Activated gamma-delta T cell treated with anti-CD3 and anti-CD28 coated beads, Interleukin-2, amount 50 U/mL, for 16 hours (primary cell): ENCODE data around the gene CFAP54.

Experiments used
- DNase-seq: peaks from one replicate; pipeline ENCODE4 v3.0.0-alpha.2; 2020; ENCODE audit warnings: low read depth

The CFAP54 gene

DNA sequence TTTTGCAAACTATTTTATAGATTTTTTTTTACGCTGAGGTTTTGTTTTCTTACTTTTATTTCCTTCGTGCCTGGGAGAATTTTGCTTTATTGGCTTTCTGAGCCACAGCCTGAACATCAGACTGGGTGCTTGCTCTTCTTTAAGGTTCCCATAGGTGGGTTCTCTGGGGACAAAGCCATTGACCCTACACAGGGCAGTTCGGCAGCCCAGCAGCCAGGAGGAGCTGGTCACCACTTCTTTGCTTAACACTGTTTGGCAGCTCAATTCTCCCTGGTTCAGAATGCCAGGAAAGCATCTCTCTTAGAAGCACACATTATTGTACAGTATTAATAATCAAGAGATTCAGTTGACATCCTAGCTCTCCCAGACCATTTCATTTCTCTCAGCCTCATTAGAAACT, 276.9 kb downstream of the CFAP54 start:
- DNase-seq = no peak

DNA sequence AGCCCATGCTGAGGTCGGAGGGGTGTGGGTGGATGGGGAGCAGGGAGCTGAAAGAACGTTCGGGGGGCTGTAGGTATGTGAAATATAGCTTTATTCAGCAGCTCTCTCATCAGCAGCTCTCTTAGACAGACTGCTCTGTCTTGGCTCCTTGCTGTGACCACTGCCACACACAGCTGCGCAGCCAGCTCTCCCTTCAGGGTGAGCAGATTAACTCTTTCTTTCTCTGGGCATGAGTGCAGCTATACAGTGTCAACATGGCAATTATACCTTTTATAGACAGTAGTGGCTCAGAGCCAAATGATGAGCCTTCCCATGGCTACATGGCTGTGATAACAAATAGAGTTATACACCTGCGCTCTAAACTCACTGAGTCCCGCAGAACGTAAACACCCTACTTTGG, 280.0 kb downstream of the CFAP54 start:
- no peak for DNase-seq

- DNase-seq = no peak
These were observed 281.1 kb downstream of the CFAP54 start for GRCh38 chr12:96770219-96771102.

DNA sequence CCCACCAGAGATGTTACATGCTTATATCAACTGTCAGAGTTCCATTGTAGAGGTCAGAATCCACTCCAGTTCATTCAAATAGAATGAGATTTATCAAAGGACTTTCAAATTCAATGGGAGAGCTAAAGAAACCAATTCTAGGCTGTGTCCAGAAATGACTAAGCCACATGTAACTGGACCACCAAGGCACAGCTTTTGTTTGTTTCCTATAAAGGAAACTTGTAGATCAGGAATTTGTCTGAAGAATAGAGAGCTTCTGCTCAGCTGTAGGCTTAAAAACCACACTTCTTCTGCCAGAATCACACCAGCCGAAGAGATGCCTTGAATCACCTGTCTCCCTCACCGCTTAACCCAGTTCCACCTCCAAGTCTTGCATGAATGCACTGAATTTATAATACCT, 283.7 kb downstream of the CFAP54 start:
- DNase-seq = no peak

- DNase-seq = no peak
These were observed 285.3 kb downstream of the CFAP54 start for GRCh38 chr12:96774496-96775256.

GRCh38 chr12:96776908-96777307, 287.5 kb downstream of the CFAP54 start:
- DNase-seq = no peak

- DNase-seq = no peak
These were observed 291.0 kb downstream of the CFAP54 start for GRCh38 chr12:96780330-96780729.

GRCh38 chr12:96786791-96787190, 297.4 kb downstream of the CFAP54 start:
- DNase-seq = no peak

DNA sequence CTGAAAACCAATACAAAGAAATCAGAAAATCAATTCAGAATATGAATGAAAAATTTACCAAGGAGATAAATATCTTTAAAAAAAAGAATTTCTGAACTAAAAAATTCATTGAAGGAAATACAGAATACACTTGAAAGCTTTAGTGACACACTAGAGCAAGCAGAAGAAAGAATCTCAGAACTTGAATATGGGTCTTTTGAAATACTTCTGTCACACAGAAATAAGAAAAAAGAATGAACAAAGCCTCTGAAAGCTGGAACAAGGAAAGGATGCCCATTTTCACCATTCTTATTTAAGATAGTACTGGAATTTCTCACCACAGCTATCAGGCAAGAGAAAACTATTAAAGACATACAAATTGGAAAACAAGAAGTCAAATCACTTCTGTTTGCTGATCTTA, 314.6 kb downstream of the CFAP54 start:
- no peak for DNase-seq

DNA sequence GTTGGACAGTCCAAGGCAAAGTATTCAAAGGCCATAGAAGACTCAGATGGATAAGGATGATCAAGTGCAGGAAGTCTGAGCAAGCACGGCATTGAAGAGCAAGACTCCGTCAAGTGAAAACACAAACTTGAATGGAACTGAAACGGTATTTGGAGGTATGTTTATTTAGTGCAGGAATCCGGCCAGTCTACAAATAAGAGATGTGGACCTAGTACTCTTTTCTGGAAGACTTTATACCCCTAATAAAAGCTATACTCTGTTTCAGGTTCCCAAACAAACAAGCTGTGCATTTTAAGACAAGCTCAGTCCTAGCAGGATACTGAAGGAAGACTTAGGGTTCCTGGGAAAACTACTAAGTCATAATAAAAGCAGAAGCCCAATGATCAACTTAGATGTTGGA, 316.9 kb downstream of the CFAP54 start:
- no peak for DNase-seq

GRCh38 chr12:96807741-96808140, 318.4 kb downstream of the CFAP54 start:
- DNase-seq = no peak

DNA sequence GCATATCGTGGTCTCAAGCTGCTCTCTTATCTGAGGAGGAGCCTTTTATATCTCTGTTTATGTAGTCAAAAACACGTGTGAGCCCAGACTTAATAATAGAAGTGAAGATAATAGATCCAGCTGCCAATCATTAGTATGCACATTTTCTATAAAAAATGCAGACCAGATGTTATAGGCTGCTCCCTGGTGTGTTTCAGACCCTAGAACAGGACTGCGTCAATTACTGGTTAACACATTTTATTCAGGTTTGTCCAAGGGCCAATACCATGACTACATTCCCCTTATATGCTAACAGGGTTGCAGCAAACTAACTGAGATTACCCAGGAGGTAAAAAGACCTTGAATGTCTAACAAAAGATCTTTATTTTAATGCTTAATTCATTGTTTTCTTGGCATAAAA, 319.2 kb downstream of the CFAP54 start:
- DNase-seq = no peak

DNA sequence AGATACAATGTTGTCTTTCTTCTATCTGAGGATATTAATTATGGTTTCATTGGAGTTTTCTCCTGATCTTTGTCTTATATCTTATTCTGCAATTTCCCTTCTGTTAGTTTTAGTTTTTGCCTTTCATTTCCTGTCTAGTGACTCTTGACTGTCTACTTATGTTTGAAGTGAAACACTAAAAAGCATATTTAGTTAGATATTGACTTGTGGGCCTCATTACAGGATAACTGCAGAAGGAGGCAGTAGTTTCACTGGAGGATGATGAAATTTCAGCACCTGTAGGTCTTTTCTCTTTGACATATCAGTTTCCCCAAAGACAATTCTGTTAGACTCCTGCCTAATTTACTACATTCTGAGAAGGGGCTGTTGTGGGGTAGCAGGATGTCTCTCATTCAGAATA, 320.1 kb downstream of the CFAP54 start:
- no peak for DNase-seq

DNA sequence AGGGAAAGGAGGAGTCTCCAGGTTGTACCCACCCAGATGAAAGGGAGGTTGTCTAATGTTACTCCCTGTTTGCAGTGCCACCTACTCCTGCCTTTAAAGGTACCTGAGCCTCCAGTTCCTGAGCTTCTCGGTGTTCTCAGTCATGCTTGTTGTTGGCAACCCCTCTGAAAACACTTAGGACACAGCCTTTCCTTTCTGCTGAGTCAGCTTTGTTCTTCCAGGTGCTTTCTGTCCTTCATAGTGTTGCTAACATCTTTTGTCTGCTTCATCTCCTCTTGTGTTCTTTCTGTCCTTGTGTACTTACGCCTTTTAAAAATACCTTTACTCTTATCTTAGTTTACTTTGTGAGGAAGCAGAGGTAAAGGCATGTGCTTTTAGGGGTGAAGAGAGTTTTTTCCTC, 320.7 kb downstream of the CFAP54 start:
- DNase-seq = no peak

- DNase-seq = no peak
These were observed 321.1 kb downstream of the CFAP54 start for GRCh38 chr12:96810477-96810876.

GRCh38 chr12:96811083-96811482, 321.7 kb downstream of the CFAP54 start:
- no peak for DNase-seq

DNA sequence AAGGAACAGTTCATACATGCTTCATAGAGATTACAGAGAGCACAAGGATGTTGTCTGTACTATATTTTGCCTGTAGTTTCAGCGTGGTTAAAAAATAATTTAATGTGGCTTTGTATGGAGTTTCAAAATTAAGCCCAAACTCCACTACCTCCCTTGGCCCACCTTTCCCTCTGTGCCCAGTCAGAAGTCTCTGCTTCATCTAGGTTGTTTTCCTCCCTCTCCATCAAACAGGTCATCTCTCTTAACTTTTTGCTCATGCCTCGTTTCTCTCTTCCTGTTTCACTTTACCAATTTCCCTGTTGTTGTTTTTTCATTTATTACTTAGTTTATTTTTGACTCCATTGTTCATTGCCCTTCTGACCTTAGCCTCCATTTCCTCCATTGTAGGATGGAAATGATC, 322.8 kb downstream of the CFAP54 start:
- no peak for DNase-seq

DNA sequence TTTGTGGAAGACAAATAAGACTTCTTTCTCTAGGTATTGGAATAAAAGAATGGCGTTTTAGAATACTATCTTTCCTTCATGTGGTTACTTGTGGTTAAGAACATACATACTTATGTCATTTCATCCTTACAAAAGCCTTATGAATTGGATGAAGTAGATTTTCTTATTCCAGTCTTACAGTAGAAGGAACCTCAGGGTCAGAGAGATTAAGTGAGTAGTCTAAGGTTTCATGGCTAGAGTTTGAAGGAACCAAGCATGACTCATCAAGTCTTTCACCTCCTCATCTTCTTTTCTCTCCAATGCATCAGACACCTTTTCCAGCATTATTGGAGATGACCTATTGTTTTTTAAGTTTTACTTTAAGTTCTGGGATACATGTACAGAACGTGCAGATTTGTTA, 324.8 kb downstream of the CFAP54 start:
- no peak for DNase-seq

DNA sequence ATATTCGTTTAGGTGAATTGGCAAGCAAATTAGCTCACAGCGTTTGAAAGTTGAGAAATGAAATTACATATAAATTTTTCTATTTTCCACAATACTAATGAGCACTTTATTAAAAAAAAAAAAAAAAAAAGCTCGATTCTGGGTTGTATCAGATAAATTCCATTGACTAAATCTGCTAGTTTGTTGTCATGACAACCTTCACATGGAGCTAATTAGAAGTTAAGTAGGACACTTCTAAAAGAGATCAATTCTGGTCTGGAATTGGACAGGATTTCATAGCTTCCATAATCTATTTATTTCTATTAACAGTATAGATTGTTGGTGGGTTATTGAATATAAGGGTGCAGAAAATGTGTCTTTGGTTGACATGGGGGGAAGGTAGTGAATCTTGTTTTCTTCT, 332.2 kb downstream of the CFAP54 start:
- no peak for DNase-seq

DNA sequence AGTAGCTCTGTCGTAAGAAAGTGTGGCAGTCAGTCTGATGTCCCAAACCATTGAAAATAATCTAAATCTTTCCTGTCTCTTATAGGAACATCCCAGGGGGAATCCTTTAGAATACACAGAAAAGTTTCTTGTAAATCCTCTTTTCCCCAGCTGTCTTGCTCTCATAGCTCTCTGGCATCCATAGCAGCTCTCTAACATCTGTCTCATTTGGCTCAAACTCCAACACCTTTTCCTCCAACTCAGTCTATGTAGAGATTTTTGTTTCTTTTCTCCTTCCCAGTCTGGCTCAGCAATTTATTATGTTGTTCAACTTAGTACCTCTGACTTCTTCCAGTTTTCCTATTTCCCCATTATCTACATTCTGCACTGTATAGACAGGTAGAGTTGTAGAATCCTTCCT, 333.3 kb downstream of the CFAP54 start:
- no peak for DNase-seq

- DNase-seq = no peak
These were observed 334.9 kb downstream of the CFAP54 start for GRCh38 chr12:96824074-96824837.

GRCh38 chr12:96824838-96825236, 335.5 kb downstream of the CFAP54 start:
- no peak for DNase-seq
